Endothelial cell of umbilical vein (primary cell): ENCODE data around the gene CNNM2. TPM values are rescaled to one million over a fixed set of nuclear protein-coding genes. Genes with fewer than 3 reads are reported as not detected.

ENCODE experiments used
- BruUV-seq: library from RNA; stranded (reverse); fragments of 400-500 nt; replicated peaks from 2 replicates; lab custom pipeline; 2021; lab: Mats Ljungman, UMichigan
- CTCF ChIA-PET: fragments of 300-600, 350-600 bp; sonication (Branson Sonifier 250); formaldehyde crosslinking; loops from one replicate; lab custom pipeline; 2021; ENCODE audit warnings: antibody characterized with exemption, inconsistent platforms; lab: Charles Lee
- POLR2A ChIA-PET: fragments of 300-600, 350-600 bp; sonication (Branson Sonifier 250); formaldehyde crosslinking; loops from one replicate; lab custom pipeline; 2021; ENCODE audit warnings: antibody characterized with exemption, inconsistent platforms; lab: Charles Lee
- DNase-seq: peaks from one replicate; pipeline ENCODE4 v3.0.0-alpha.2; 2011; ENCODE audit warnings: low read depth, low spot score
- FAIRE-seq: peaks from 2 replicates; lab custom pipeline; 2011; peaks lifted over from hg19 to GRCh38; lab: Jason Lieb, UNC
- H2AFZ ChIP-seq: 2 replicates; pipeline ENCODE4 v1.6.0; 2012; ENCODE audit warnings: low read depth, low read length, control low read depth, inconsistent platforms
- H3K27ac ChIP-seq: 2 replicates; pipeline ENCODE4 v1.5.1; 2011; ENCODE audit warnings: low read depth, mild to moderate bottlenecking, control low read depth, low read length, moderate library complexity; ENCODE audit not compliant: insufficient read depth
- H3K27me3 ChIP-seq, 2 experiments: 2 replicates each; pipeline versions ENCODE4 v1.6.0 to v1.6.1; 2011; ENCODE audit warnings: low read length in 2 of 2, mixed read lengths in 1 of 2; ENCODE audit not compliant: control insufficient read depth in 2 of 2, insufficient read depth in 2 of 2
- H3K36me3 ChIP-seq, 2 experiments: 2 replicates in 1 of 2; 3 replicates in 1 of 2; pipeline ENCODE4 v1.5.1; 2011; ENCODE audit warnings: low read length in 2 of 2, mild to moderate bottlenecking in 1 of 2, moderate library complexity in 1 of 2; ENCODE audit not compliant: control insufficient read depth in 2 of 2, insufficient read depth in 2 of 2; ENCODE audit errors: extremely low read depth in 1 of 2
- H3K4me1 ChIP-seq: 3 replicates; pipeline ENCODE4 v1.5.1; 2011; ENCODE audit warnings: mild to moderate bottlenecking, low read length; ENCODE audit not compliant: control insufficient read depth, insufficient read depth; ENCODE audit errors: extremely low read depth
- H3K4me2 ChIP-seq: 2 replicates; pipeline ENCODE4 v1.6.1; 2011; ENCODE audit warnings: low read length, control low read depth, mixed read lengths; ENCODE audit not compliant: insufficient read depth
- H3K4me3 ChIP-seq, 3 experiments: fragments of 200-600 bp in 1 of 3; sonication (generic), shearing (Covaris generic) in 1 of 3; replicated peaks in 1 of 3; 2 replicates each; pipeline ENCODE4 v1.5.1; 2011 to 2016; ENCODE audit warnings: control low read depth in 3 of 3, low read length in 3 of 3, mild to moderate bottlenecking in 2 of 3, inconsistent platforms in 1 of 3, low read depth in 1 of 3, moderate library complexity in 1 of 3; ENCODE audit not compliant: insufficient read depth in 1 of 3
- H3K79me2 ChIP-seq: 2 replicates; pipeline ENCODE4 v1.6.0; 2012; ENCODE audit warnings: low read length, inconsistent platforms; ENCODE audit not compliant: control insufficient read depth, insufficient read depth
- H3K9ac ChIP-seq: replicated peaks from 2 replicates; pipeline ENCODE3; 2011; ENCODE audit warnings: low read length, control low read depth; ENCODE audit not compliant: insufficient read depth; ENCODE audit errors: extremely low read depth
- H3K9me1 ChIP-seq: replicated peaks from 3 replicates; pipeline ENCODE4 v1.6.0; 2011; ENCODE audit warnings: mild to moderate bottlenecking, low read length; ENCODE audit not compliant: control insufficient read depth, insufficient read depth; ENCODE audit errors: extremely low read depth
- H3K9me3 ChIP-seq: replicated peaks from 2 replicates; pipeline ENCODE4 v1.5.1; 2012; ENCODE audit warnings: low read length, inconsistent platforms; ENCODE audit not compliant: control insufficient read depth, insufficient read depth
- H4K20me1 ChIP-seq: replicated peaks from 2 replicates; pipeline ENCODE3; 2011; ENCODE audit warnings: mild to moderate bottlenecking, low read length; ENCODE audit not compliant: control insufficient read depth, insufficient read depth; ENCODE audit errors: extremely low read depth
- EZH2 ChIP-seq: IDR thresholded peaks from 2 replicates; pipeline ENCODE4 v1.6.1; 2012; ENCODE audit warnings: borderline replicate concordance, low read depth, mild to moderate bottlenecking, moderate library complexity, low read length, inconsistent platforms; ENCODE audit not compliant: severe bottlenecking
- FOS ChIP-seq: IDR thresholded peaks from 2 replicates; pipeline ENCODE4 v1.6.1; 2011; ENCODE audit warnings: mild to moderate bottlenecking, low read length, moderate library complexity, borderline replicate concordance; ENCODE audit not compliant: insufficient read depth
- GATA2 ChIP-seq: IDR thresholded peaks from 2 replicates; pipeline ENCODE4 v1.7.0; 2011; ENCODE audit warnings: low read depth, mild to moderate bottlenecking, moderate library complexity, mixed read lengths, low read length; ENCODE audit not compliant: insufficient read length, insufficient read depth
- JUN ChIP-seq: IDR thresholded peaks from 2 replicates; pipeline ENCODE4 v1.6.1; 2011; ENCODE audit warnings: borderline replicate concordance, low read depth; ENCODE audit not compliant: insufficient read length, insufficient read depth
- MYC ChIP-seq: IDR thresholded peaks from one replicate; pipeline ENCODE4 v1.6.1; 2011; ENCODE audit warnings: mild to moderate bottlenecking, low read depth, low read length
- POLR2A ChIP-seq: IDR thresholded peaks from 2 replicates; pipeline ENCODE4 v1.6.1; 2012; ENCODE audit warnings: low read depth, mild to moderate bottlenecking, control low read depth, low read length
- POLR2AphosphoS5 ChIP-seq: IDR thresholded peaks from 2 replicates; pipeline ENCODE4 v1.6.1; 2012; ENCODE audit warnings: low read depth, mild to moderate bottlenecking, control low read depth, low read length, moderate library complexity; ENCODE audit not compliant: insufficient read depth
- dilution Hi-C: fragments of 300-500 bp; cut with MboI; formaldehyde crosslinking; loops from one replicate; pipeline ENCODE4 v1.15.0; 2019; ENCODE audit warnings: low sequenced_read_pairs; ENCODE audit not compliant: extremely low pct_ligation_motif_present
- intact Hi-C: fragments of 100-400 bp; cut with micrococcal nuclease; formaldehyde crosslinking; loops from one replicate; pipeline ENCODE4 v1.10.0; 2022
- polyA plus RNA-seq, 4 experiments: library from polyadenylated mRNA; depleted of rRNA in 3 of 4; stranded (reverse) in 3 of 4; unstranded in 1 of 4; fragments of >200 nt; gene quantifications; 2 replicates each; pipeline versions ENCODE4 v1.2.1 to v1.2.3, GENCODE V29; 2011 to 2012; ENCODE audit warnings: missing spikeins in 1 of 4
- total RNA-seq: library from RNA; stranded (reverse); gene quantifications from 2 replicates; pipeline ENCODE4 v1.2.3, GENCODE V29; 2021
- TF ChIP-seq, protein P1 (sequence below), 2 donors: IDR thresholded peaks; 1 replicate in 1 of 2; 2 replicates in 1 of 2; pipeline ENCODE4 v1.5.1; 2011; ENCODE audit warnings: low read length in 2 of 2, mild to moderate bottlenecking in 2 of 2, moderate library complexity in 2 of 2, control low read depth in 1 of 2, inconsistent platforms in 1 of 2, low read depth in 1 of 2; ENCODE audit not compliant: insufficient read depth in 1 of 2; ENCODE audit errors: extremely low read depth in 1 of 2
- TF ChIP-seq, protein P2 (sequence below): IDR thresholded peaks from 2 replicates; pipeline ENCODE4 v1.6.1; 2011; ENCODE audit not compliant: insufficient read depth, insufficient read length

The CNNM2 gene
- total and polyA plus RNA-seq, 2 donors (not counting 3 experiments of a cell fraction or from before 2014, with no cell fraction given) = 1.9 to 3.0 TPM

DNA sequence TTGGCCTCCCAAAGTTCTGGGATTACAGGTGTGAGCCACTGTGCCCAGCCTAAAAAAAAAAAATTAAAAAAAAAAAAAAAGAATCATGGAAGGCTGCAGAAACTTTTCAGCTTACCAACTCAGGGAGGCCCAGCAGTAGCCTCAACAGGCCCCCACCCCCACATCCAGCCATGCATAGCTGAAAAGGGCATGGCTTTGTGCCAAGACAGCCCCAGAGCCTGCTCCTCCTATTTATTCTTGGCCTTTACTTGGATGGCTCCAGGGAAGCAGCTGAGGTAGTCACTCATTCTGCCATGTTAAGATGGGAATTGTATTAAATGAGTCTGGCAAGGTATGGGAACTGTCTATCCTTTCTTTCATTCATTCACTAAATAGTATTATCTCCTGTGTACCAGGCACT lies 13.7 kb upstream of the CNNM2 start:
- TF ChIP-seq MYC = no peak
- no peak for FAIRE-seq
- Histone ChIP-seq H3K79me2 (no peaks in the 10 kb centered on the region), H3K36me3 (no peaks in the 10 kb centered on the region), H3K9me1 (no peaks in the 10 kb centered on the region), H4K20me1 (no peaks in the 10 kb centered on the region), H3K27ac (no peak overlapping the region), H3K4me3 (no peak overlapping the region), H3K4me2 (no peak overlapping the region), H3K9ac (no peak overlapping the region), H2AFZ (no peak overlapping the region), H3K27me3 (no peaks in the 10 kb centered on the region), H3K4me1 (no peaks in the 10 kb centered on the region), H3K9me3 (no peaks in the 10 kb centered on the region)
- no TSS peak for BruUV-seq
- dilution Hi-C loops (no loop called here), intact Hi-C loops (no loop called here)
- CTCF ChIA-PET = interaction anchor here (0.6 to 2.5 kb wide), 3 partner anchors 14 to 391 kb away, joined by 3 to 12 read pairs (median 4); partner anchors contain the start of gene CNNM2
- no peak for DNase-seq
- POLR2A ChIA-PET = interaction anchor here (0.6 kb wide), 1 partner anchor 136 kb away, joined by 11 read pairs; no protein-coding TSS in a partner anchor

DNA sequence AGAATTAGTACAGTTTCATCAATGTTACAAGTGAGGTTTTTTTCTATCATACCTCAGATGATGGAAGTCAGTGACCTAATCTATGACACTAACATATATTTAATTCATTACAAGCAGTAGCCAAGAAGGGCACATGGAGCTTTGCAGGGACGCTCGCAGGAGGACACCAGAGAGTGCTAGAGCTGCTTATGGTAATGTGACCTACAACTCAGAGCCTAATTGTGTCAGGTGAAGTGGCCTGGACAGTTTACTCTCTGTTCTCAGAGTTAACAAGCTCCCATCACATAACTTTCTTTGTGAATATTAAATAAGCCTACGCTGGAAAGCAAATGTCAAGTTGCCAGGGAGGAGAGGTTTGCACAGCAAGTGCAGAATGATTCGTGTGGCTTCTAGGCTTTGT lies 11.6 kb upstream of the CNNM2 start:
- Histone ChIP-seq H2AFZ (no peak overlapping the region), H3K4me2 (no peak overlapping the region), H3K9me3 (no peaks in the 10 kb centered on the region), H3K36me3 (no peaks in the 10 kb centered on the region), H3K9ac (no peak overlapping the region), H3K4me3 (no peak overlapping the region), H3K9me1 (no peaks in the 10 kb centered on the region), H3K27ac (no peak overlapping the region), H3K27me3 (no peaks in the 10 kb centered on the region), H4K20me1 (no peaks in the 10 kb centered on the region), H3K4me1 (no peaks in the 10 kb centered on the region), H3K79me2 (no peaks in the 10 kb centered on the region)
- no peak for TF ChIP-seq EZH2
- no peak for TF ChIP-seq MYC
- TF ChIP-seq GATA2 = no peak
- TF ChIP-seq, protein P1, sequence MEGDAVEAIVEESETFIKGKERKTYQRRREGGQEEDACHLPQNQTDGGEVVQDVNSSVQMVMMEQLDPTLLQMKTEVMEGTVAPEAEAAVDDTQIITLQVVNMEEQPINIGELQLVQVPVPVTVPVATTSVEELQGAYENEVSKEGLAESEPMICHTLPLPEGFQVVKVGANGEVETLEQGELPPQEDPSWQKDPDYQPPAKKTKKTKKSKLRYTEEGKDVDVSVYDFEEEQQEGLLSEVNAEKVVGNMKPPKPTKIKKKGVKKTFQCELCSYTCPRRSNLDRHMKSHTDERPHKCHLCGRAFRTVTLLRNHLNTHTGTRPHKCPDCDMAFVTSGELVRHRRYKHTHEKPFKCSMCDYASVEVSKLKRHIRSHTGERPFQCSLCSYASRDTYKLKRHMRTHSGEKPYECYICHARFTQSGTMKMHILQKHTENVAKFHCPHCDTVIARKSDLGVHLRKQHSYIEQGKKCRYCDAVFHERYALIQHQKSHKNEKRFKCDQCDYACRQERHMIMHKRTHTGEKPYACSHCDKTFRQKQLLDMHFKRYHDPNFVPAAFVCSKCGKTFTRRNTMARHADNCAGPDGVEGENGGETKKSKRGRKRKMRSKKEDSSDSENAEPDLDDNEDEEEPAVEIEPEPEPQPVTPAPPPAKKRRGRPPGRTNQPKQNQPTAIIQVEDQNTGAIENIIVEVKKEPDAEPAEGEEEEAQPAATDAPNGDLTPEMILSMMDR (IDR thresholded peaks at IDR 0.05; ENCODE audit: extremely low read depth in 1 of 2, insufficient read depth in 1 of 2, low read depth in 1 of 2, low read length in 2 of 2) = no peak
- no peak for TF ChIP-seq POLR2A
- TF ChIP-seq, protein P2, sequence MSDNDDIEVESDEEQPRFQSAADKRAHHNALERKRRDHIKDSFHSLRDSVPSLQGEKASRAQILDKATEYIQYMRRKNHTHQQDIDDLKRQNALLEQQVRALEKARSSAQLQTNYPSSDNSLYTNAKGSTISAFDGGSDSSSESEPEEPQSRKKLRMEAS = no peak
- no peak for TF ChIP-seq JUN
- TF ChIP-seq POLR2AphosphoS5 = no peak
- TF ChIP-seq FOS = no peak
- no TSS peak for BruUV-seq
- CTCF ChIA-PET = no interaction called here
- POLR2A ChIA-PET = no interaction called here
- dilution Hi-C loops (no loop called here), intact Hi-C loops (no loop called here)
- DNase-seq (no peak), FAIRE-seq (no peak)
